ENCODE data around the gene SLC30A4.
"Not testable (repeated sequence)": the region's sequence is repeated elsewhere in the genome, so short reads cannot be mapped to it uniquely, and the experiment has no call there.

SLC30A4 gene

DNA sequence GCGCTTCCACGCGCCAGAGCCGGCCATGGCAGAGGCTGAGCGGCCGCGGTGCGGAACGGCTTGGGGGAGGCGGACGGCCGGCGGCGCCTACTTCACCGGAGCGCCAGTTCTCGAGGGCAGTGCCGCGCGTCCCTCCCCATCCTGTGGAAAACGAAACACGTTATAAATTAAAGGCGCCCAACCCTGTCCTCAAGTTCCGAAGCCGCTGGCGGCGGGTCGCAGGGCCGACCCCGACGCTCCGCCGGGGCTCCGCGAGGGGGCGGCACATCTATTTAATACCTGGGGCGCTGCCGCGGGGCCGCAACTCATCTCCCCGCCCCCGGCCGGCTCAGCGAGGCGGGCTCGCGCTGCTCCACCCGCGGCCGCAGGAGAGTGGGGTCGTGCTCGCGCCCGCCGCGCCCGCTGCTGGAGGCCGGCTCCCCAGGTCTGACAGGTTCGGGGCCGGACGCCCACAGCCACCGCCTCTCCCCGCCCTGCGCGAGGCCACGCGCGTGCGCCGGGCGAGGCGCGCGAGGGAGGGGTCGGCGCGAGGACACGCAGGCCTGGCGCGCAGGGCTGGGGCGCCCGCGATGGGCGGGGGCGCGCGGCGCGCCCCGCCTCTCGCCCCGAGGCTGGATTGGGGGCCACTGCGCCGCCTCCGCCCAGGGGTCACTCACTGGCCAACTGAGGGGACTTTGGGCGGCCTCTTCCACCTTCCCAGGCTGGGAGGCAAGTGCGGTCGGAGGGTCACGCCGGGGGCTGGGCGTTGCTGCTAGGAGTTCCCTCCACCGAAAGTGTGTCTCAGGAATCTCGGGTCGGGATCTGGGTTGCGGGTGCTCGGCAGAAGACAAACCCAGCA, at the start of gene SLC30A4:
Gene SLC30A4, minus strand, starts transcription at position 428 of the 838 bp plus-strand sequence. Its CDS starts 401 bp downstream, at position 27.
- DNase-seq: peak; percentile 38

DNA sequence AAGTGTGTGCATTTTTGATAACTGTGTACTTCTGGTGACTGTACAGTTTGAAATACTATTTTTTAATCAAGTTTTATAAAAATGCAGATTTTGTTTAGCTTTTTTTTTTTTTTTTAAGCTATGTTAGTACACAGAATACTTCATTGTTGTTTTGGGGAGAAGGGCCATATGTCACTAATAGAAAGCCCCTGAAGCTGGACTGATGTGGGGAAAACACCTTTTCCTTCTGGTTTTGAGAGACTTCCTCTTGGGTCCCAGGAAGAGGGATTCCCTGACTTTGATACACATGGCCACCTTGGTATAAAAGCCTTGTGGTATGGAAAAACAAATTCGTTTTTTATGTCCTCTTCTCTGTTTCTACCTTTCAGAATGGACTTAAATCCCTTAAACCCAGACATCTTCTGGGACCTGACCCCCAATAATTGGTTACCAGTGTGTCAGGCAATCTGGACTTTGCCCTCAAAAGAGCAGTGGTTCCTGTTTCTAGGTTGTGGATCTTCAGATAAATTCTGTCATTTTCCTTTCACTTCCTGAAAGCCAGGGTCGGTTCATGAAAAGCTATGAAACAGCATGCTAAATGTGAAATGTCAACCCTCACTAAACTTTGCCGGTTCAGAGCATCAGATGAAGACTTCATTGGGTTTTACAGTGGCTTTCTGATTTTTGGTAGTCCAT, 33.5 kb upstream of the SLC30A4 start:
- DNase-seq: no peak

DNA sequence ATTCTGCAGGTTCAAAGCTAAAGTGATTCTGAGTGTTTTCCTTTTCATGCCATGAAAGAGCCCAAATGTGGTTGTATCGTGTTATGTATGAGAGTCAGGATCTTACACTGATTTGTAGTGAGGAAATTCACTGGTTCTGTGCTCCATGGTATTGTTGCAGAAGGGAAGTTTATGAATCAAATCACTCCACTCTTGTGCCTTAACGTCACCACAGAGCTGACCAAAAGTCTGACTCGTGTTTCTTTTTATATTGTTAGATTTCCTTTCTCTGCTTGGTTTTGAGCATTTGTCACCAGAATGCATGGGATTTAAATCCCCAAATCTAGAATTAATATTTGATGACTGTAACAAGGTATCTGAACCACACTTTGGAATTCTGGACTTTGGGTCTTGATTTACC, 29.1 kb upstream of the SLC30A4 start:
- no peak for DNase-seq

GRCh38 chr15:45550436-45550835, 27.9 kb upstream of the SLC30A4 start:
- DNase-seq: no peak

DNA sequence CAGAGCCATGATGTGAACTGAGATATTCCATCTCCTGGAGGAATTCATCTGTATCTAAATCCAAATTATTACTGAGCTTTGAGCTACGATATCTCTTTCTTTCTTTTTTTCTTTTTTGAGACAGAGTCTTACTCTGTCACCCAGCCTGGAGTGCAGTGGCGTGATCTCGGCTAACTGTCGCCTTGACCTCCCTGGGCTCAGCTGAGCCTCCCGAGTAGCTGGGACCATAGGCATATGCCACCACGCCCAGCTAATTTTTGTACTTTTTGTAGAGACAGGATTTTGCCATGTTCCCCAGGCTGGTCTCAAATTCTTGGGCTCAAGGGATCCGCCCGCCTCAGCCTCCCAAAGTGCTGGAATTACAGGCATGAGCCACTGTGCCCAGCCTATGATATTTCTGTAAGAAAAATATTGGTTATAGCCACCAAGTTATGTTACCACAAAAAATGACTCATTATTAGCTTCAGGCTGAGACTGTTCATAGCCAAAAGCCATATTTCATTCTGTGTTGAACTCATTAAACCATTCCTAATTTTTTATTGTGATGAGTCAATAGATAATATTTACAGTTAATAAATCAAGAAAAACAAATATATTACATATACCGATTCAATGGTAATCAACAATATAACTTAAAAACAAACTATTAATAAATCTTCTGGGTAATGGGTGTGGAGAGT, 27.1 kb upstream of the SLC30A4 start:
- DNase-seq: no peak

- no peak for DNase-seq
Observed at GRCh38 chr15:45548753-45549520, 26.4 kb upstream of the SLC30A4 start.

- DNase-seq: no peak
Observed at GRCh38 chr15:45546789-45547188, 24.2 kb upstream of the SLC30A4 start.

GRCh38 chr15:45544266-45545023, 21.9 kb upstream of the SLC30A4 start:
- DNase-seq: no peak

DNA sequence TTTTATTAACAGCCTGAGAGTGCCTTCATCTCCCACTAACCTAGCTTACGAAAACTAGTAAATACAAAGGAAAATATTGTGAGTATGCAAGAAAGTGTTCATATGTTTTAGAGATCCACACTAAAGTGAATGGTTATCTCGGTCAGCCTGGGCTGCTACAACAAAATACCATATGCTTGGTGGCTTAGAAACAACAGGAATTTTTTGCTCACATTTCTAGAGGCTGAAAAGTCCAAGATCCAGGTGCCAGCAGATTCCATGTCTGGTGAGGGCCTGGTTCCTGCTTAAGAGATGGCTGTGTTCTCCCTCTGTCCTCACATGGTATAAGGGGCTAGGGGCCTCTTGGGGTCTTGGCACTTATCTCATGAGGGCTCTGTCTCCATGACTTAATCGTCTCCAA, 20.5 kb upstream of the SLC30A4 start:
- no peak for DNase-seq

DNA sequence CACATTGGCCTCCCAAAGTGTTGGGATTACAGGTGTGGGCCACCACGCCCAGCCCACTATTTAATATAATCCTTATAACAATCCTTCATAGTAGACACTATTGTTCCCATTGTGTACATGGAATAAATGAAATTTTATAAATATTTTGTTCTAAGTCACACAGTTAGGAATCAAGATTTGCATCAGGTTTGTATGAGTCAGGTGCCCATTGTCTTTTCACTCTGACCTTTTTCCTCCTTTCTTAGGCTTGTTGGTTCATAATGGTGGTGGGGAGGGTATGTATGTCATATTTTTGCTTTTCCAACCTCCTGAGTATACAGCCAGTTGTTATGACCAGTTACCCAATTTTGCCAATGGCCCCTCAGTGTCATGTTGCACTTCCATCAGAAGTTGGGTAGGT, 18.0 kb upstream of the SLC30A4 start:
- DNase-seq: no peak

- no peak for DNase-seq
Observed at GRCh38 chr15:45539680-45540079, 17.1 kb upstream of the SLC30A4 start.

GRCh38 chr15:45536934-45537333, 14.4 kb upstream of the SLC30A4 start:
- no peak for DNase-seq

DNA sequence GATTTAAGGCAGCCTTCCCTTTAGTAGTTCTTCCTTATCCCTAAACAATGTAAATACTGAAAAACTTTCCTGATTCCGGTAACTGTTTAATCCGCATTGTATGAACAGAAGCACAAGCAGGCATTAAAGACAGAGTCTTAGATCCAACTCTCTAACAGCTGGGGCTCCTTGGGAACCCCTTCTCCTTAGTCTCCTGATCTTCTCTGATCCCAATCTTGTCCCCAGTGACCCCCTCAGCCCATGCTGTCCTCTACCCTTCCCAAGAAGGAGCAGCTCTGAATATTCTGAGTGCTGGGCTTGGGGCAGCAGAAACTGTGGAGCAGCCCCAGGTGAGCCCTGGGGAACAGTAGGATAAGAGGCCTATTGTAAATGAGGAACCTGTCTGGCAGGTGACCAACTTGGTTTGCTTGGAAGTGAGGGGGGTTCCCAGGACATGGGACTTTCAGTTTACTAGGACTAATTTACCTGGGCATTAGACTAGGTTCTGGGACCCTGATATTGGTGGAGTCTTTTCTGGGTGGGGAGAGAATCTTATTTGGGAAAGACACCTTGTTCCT, 13.0 kb upstream of the SLC30A4 start:
- DNase-seq: no peak

- DNase-seq: no peak
Observed at GRCh38 chr15:45534821-45535220, 12.3 kb upstream of the SLC30A4 start.

DNA sequence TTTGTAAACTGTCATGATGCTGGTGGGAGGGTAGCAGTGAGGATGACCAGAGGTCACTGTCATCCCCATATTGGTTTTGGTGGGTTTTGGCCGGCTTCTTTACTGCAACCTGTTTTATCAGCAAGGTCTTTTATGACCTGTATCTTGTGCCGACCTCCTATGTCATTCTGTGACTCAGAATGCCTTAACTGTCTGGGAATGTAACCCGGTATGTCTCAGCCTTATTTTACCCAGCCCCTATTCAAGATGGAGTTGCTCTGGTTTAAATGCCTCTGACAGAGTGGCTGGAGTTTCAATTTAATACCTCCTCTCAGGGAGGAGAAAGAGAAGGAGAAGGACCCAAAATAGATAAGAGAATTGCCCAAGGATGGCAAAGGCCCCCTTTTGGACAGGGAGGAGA, 10.3 kb upstream of the SLC30A4 start:
- DNase-seq: not testable (repeated sequence)

GRCh38 chr15:45529613-45530012, 7.1 kb upstream of the SLC30A4 start:
- DNase-seq: no peak

DNA sequence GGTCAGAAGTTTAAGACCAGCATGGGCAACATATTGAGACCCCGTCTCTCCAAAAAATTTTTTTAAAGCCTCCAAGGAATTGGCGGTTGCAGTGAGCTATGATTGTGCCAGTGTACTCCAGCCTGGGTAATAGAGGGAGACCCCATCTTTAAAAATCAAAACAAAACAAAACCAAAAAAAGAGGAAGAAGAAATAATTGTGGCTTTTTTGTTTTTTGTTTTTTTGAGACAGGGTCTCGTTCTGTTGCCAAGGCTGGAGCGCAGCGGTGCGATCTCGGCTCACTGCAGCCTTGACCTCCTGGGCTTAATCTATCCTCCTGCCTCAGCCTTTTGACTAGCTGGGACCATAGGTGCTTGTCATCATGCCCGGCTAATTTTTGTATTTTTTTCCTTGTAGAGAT, 4.5 kb upstream of the SLC30A4 start:
- DNase-seq: no peak

DNA sequence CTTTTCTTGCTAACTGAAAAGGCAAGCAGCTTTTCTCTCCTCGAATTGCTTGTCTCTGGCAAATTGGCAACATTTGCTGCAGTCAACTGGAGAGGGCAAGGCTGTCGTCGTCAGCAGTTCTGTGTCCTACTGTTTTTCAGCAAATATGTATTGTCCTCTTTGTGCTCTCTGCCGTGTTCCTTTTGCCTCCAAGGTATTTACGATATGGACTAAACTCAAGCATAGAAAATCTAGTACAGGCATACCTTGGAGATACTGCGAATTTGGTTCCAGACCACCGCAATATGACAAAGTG, 558 bp upstream of the SLC30A4 start:
- peak; percentile 32 for DNase-seq

- no peak for DNase-seq
Observed at GRCh38 chr15:45521596-45522327, 793 bp downstream of the SLC30A4 start.

DNA sequence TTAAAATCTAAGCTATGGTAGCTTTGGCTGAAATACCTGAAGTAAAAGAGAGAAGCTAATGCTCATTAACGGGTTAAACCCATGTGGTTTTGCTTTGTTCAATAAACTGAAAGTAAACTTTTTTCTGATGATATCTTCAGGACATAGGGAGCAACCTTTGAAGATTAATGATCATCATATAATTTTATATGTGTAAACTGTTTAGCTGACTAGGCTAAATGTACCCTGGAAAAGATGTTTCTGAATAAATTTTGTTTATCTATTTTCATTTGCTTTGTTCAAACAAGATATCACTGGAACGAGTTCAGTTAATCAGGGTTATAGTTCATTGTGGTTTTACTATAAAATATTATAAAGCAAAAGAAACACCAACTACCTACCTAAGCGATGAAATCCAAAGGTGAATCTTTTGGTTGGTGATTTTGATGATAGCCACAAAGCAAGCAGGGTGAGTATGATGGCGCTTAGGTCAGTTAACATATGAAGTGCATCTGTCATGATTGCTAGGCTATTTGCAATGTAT, 11.7 kb downstream of the SLC30A4 start:
- DNase-seq: no peak

DNA sequence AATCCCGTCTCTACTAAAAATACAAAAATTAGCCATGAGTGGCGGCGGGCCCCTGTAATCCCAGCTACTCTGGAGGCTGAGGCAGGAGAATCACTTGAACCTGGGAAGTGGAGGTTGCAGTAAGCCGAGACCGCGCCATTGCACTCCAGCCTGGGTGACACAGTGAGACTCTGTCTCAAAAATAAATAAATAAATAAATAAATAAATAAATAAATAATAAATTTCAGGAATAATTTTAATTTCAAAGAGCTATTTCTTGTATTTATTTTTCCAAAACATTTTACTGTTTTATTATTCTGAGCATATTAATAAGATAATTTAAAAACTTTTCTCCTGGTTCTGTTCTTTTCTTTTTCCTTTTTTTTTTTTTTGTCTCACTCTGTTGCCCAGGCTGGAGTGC, 15.4 kb downstream of the SLC30A4 start:
- not testable (repeated sequence) for DNase-seq

Measured in NCI-H774 (cell line).